MM.1S (cell line): Measurements from ENCODE around the gene ZNF600.
"Not testable (repeated sequence)": the region's sequence is repeated elsewhere in the genome, so short reads cannot be mapped to it uniquely, and the experiment has no call there.

Source experiments
- DNase-seq: peaks from one replicate; pipeline ENCODE4 v3.0.0-alpha.2; 2015
- H2AFZ ChIP-seq: fragments of 300-600 bp; sonication (generic); 2 replicates; pipeline ENCODE4 v1.6.0; 2016; ENCODE audit warnings: antibody characterized with exemption, low read length
- H3F3A ChIP-seq: fragments of 300-600 bp; sonication (generic); 2 replicates; pipeline ENCODE4 v1.6.1; 2016; ENCODE audit warnings: mild to moderate bottlenecking, antibody characterized with exemption, low read length, moderate library complexity, mixed read lengths; ENCODE audit not compliant: insufficient read depth
- H3K27ac ChIP-seq: fragments of 300-600 bp; sonication (generic); 2 replicates; pipeline ENCODE4 v1.5.1; 2016; ENCODE audit warnings: mild to moderate bottlenecking, low read length
- H3K27me3 ChIP-seq: fragments of 300-600 bp; sonication (generic); replicated peaks from 2 replicates; pipeline ENCODE4 v1.6.0; 2016; ENCODE audit warnings: low read length; ENCODE audit not compliant: insufficient read depth
- H3K36me3 ChIP-seq: fragments of 300-600 bp; sonication (generic); replicated peaks from 2 replicates; pipeline ENCODE4 v1.6.1; 2016; ENCODE audit warnings: mild to moderate bottlenecking, low read length, mixed read lengths; ENCODE audit not compliant: insufficient read depth
- H3K4me1 ChIP-seq: fragments of 300-600 bp; sonication (generic); 2 replicates; pipeline ENCODE4 v1.6.1; 2016; ENCODE audit warnings: low read length, mixed read lengths
- H3K4me2 ChIP-seq: fragments of 300-600 bp; sonication (generic); 2 replicates; pipeline ENCODE4 v1.6.0; 2016; ENCODE audit warnings: low read depth, low read length
- H3K4me3 ChIP-seq: fragments of 300-600 bp; sonication (generic); 2 replicates; pipeline ENCODE4 v1.5.1; 2016; ENCODE audit warnings: low read length, mixed read lengths
- H3K79me2 ChIP-seq: fragments of 300-600 bp; sonication (generic); 2 replicates; pipeline ENCODE4 v1.6.1; 2016; ENCODE audit warnings: mixed run types, low read length, mixed read lengths
- H3K9ac ChIP-seq: fragments of 300-600 bp; sonication (generic); 2 replicates; pipeline ENCODE4 v1.6.1; 2016; ENCODE audit warnings: low read length, mixed read lengths
- H3K9me2 ChIP-seq: fragments of 300-600 bp; sonication (generic); replicated peaks from 2 replicates; pipeline ENCODE4 v1.6.1; 2016; ENCODE audit warnings: mild to moderate bottlenecking, low read length, mixed read lengths; ENCODE audit not compliant: insufficient read depth
- H3K9me3 ChIP-seq: fragments of 300-600 bp; sonication (generic); replicated peaks from 2 replicates; pipeline ENCODE4 v1.6.1; 2016; ENCODE audit warnings: mild to moderate bottlenecking, low read length, mixed read lengths; ENCODE audit not compliant: insufficient read depth
- H4K20me1 ChIP-seq: fragments of 300-600 bp; sonication (generic); 2 replicates; pipeline ENCODE4 v1.6.1; 2016; ENCODE audit warnings: mild to moderate bottlenecking, low read length, moderate library complexity, mixed read lengths; ENCODE audit not compliant: insufficient read depth
- EZH2 ChIP-seq: fragments of 300-600 bp; sonication (generic); optimal IDR thresholded peaks from 2 replicates; pipeline ENCODE3; 2017; ENCODE audit warnings: low read depth, mild to moderate bottlenecking, antibody characterized with exemption, low read length, mixed read lengths
- EZH2phosphoT487 ChIP-seq: fragments of 300-600 bp; sonication (generic); IDR thresholded peaks from 2 replicates; pipeline ENCODE4 v1.6.1; 2018; ENCODE audit warnings: antibody characterized with exemption, low read length
- TF ChIP-seq, protein P1 (sequence below): fragments of 300-600 bp; sonication (generic); IDR thresholded peaks from 2 replicates; pipeline ENCODE4 v1.5.1; 2016; ENCODE audit warnings: antibody characterized with exemption, low read length, mixed read lengths

The ZNF600 gene

DNA sequence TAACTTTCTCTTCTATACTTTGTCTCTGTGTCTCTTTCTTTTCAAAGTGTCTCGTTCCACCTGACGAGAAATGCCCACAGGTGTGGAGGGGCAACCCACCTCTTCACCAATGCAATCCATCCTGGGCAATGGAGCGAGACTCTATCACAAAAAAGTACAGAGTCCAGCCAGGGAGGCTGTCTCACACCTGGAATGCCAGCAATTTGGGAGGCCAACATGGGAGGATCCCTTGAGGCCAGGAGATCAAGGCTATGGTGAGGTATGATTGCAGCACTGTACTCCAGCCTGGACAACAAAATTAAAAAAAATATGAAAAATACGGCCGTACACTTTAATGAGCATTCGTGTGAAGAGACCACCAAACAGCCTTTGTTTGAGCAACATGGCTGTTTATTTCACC, 2.8 kb upstream of the ZNF600 start:
- Histone ChIP-seq H3K9me3 (no peaks in the 10 kb centered on the region), H2AFZ (no peak overlapping the region), H3K9ac (no peak overlapping the region), H3K4me1 (no peaks in the 10 kb centered on the region), H3K79me2 (no peaks in the 10 kb centered on the region), H3K27me3 (no peaks in the 10 kb centered on the region), H3K27ac (no peak overlapping the region), H3K9me2 (no peaks in the 10 kb centered on the region), H4K20me1 (no peaks in the 10 kb centered on the region), H3K36me3 (no peaks in the 10 kb centered on the region), H3K4me3 (no peak overlapping the region), H3K4me2 (no peak overlapping the region), H3F3A (no peaks in the 10 kb centered on the region)
- TF ChIP-seq EZH2 (no peak), EZH2phosphoT487 (no peak)
- TF ChIP-seq, protein P1, sequence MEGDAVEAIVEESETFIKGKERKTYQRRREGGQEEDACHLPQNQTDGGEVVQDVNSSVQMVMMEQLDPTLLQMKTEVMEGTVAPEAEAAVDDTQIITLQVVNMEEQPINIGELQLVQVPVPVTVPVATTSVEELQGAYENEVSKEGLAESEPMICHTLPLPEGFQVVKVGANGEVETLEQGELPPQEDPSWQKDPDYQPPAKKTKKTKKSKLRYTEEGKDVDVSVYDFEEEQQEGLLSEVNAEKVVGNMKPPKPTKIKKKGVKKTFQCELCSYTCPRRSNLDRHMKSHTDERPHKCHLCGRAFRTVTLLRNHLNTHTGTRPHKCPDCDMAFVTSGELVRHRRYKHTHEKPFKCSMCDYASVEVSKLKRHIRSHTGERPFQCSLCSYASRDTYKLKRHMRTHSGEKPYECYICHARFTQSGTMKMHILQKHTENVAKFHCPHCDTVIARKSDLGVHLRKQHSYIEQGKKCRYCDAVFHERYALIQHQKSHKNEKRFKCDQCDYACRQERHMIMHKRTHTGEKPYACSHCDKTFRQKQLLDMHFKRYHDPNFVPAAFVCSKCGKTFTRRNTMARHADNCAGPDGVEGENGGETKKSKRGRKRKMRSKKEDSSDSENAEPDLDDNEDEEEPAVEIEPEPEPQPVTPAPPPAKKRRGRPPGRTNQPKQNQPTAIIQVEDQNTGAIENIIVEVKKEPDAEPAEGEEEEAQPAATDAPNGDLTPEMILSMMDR, result no peak
- DNase-seq, result no peak

DNA sequence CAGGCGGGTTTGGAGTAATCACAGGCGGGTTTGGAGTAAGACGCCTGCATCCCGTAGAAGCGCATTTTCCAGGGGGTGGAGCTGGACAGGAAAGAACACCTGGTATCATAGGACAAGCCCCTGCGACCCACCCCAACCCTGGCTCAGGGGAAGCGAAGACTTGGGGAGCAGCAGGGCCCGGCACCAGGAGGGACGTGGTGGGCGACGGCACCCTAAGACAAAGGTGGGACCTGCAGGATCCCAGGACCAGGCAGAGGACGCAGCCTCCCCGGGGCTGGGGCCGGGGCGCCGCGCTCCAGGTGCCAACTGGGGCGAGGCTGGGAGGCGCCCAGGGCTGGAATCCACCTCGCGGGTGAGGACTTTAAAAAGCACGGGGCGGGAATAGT, 520 bp downstream of the ZNF600 start:
- Histone ChIP-seq H3K27ac (no peak overlapping the region), H3K79me2 (no peaks in the 10 kb centered on the region), H4K20me1 (no peaks in the 10 kb centered on the region), H3K36me3 (no peaks in the 10 kb centered on the region), H2AFZ (peak overlapping the region; percentile 80), H3F3A (no peaks in the 10 kb centered on the region), H3K9ac (peak overlapping the region; percentile 44; the same call in 1 of the 2 replicates), H3K9me3 (no peaks in the 10 kb centered on the region), H3K4me2 (peak overlapping the region; percentile 49; the same call in 1 of the 2 replicates), H3K4me1 (no peaks in the 10 kb centered on the region), H3K9me2 (no peaks in the 10 kb centered on the region), H3K4me3 (peak overlapping the region; percentile 60), H3K27me3 (no peaks in the 10 kb centered on the region)
- TF ChIP-seq, protein P1, result no peak
- TF ChIP-seq EZH2phosphoT487, result no peak
- TF ChIP-seq EZH2, result no peak
- DNase-seq, result no peak

DNA sequence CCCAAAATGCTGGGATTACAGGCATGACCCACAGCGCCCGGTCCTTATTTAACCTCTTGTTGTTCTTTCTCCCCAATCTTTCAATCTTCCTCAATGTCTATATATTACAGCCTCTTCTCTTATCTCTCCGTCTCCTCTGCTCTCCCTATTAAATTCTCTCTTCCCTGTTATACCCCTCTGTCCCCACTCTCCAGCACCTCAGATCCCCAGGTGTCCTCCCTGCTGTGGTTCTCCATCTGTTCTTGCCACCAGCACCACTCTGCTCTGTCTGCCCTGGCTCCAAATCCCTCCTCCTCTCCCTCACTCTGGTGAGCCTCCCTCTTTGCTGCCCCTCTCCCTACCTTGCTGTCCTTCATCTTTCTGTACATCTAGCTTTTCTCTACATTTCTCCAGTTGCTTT, 1.1 kb downstream of the ZNF600 start:
- Histone ChIP-seq H3K27me3 (no peaks in the 10 kb centered on the region), H3K36me3 (no peaks in the 10 kb centered on the region), H3K4me3 (no peak overlapping the region), H3K4me2 (peak overlapping the region; percentile 49; the same call in 1 of the 2 replicates), H3K79me2 (no peaks in the 10 kb centered on the region), H3K9me2 (no peaks in the 10 kb centered on the region), H3K27ac (no peak overlapping the region), H3K9me3 (no peaks in the 10 kb centered on the region), H4K20me1 (no peaks in the 10 kb centered on the region), H2AFZ (no peak overlapping the region), H3K4me1 (no peaks in the 10 kb centered on the region), H3F3A (no peaks in the 10 kb centered on the region), H3K9ac (no peak overlapping the region)
- no peak for DNase-seq
- TF ChIP-seq EZH2phosphoT487 (no peak), EZH2 (no peak)

DNA sequence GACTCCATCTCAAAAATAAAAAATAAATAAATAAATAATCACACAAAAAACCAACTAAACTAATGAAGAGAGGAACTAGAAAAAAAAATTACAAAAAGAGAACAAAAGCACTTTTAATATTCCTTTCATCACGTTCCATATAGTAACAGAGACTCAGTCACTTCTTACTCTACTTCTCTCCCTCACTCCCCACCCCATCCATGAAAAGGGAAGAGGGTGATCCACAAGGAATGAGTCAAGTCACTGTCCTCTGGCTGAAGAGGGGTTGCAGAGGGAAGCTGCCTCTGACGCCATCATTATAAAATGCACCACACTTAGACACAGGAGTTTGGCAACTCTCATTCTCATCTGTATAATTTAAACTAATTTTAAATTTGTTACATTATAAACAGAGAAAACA, 3.7 kb downstream of the ZNF600 start:
- not testable (repeated sequence) for H3K27me3 ChIP-seq, H3K9me3 ChIP-seq, H3K9me2 ChIP-seq, H3K79me2 ChIP-seq, DNase-seq, H3K4me2 ChIP-seq, H3K4me3 ChIP-seq, H2AFZ ChIP-seq, H4K20me1 ChIP-seq, H3K4me1 ChIP-seq, H3K9ac ChIP-seq, H3K36me3 ChIP-seq, H3K27ac ChIP-seq, H3F3A ChIP-seq
